ENCODE results near the gene CPNE5. TPM values are rescaled to one million over a fixed set of nuclear protein-coding genes. Genes with fewer than 3 reads are reported as not detected.

The CPNE5 gene
- total and polyA plus RNA-seq, 9 of the 15 experiments (the other 6 are each of a cell fraction or from before 2014, with no cell fraction given) = 0.14 to 1.0 (median 0.46) TPM; not detected in 2

GRCh38 chr6:36745283-36745682 lies 94.0 kb downstream of the CPNE5 start:
- no peak overlapping the region for H2AFZ ChIP-seq (ENCODE audit: low read depth, low read length)
- 29% methylated on average over 12 of the region's 12 CpGs for WGBS (ENCODE audit: insufficient coverage, low coverage, missing lambda C conversion rate)
- no peak for TF ChIP-seq SNAPC5 (CRISPR knock-in tag; IDR thresholded peaks at IDR 0.05)
- TF ChIP-seq, protein P1, sequence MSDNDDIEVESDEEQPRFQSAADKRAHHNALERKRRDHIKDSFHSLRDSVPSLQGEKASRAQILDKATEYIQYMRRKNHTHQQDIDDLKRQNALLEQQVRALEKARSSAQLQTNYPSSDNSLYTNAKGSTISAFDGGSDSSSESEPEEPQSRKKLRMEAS (CRISPR knock-in tag; IDR thresholded peaks at IDR 0.05) = 0 out of 2 replicates have a peak, but pooled peaks have one; percentile 1
- peaks cover 10% of the 10 kb centered on the region for H4K20me1 ChIP-seq (replicated peaks; ENCODE audit: control insufficient read depth, insufficient read depth, low read length)
- H3K9me3 ChIP-seq (replicated peaks; ENCODE audit: control insufficient read depth, insufficient read depth, low read depth, low read length) = no peaks in the 10 kb centered on the region
- intact Hi-C loops (cut with micrococcal nuclease) = no loop called here
- no peak for DNase-seq (ENCODE audit: extremely low read depth in 1 of 4, low spot score in 3 of 4)
- no peak for ATAC-seq
- no peak overlapping the region for H3K4me3 ChIP-seq
- POLR2A ChIA-PET = interaction anchor here (0.6 to 1.6 kb wide), 2 partner anchors 137 to 212 kb away, joined by 3 to 5 read pairs; no protein-coding TSS in a partner anchor
- H3K4me2 ChIP-seq (ENCODE audit: insufficient read depth, low read length) = no peak overlapping the region
- H3K9me1 ChIP-seq (ENCODE audit: control insufficient read depth, insufficient read depth, low read length) = no peaks in the 10 kb centered on the region
- peaks cover 0 to 15% of the 10 kb centered on the region in 2 experiments; a peak in 4 of 5 replicates for H3K4me1 ChIP-seq (replicated peaks in 1 of 2; ENCODE audit: control insufficient read depth in 2 of 2, insufficient read depth in 2 of 2, low read length in 2 of 2)
- H3K27ac ChIP-seq (ENCODE audit: extremely low read depth, low read depth, low read length) = no peak overlapping the region
- no peak for FAIRE-seq
- in situ Hi-C loops (cut with MboI) = no loop called here
- CTCF ChIA-PET (ENCODE audit: low intra/inter-chr PET ratio) = no interaction called here
- H3K9ac ChIP-seq (ENCODE audit: insufficient read depth in 1 of 2, low read depth in 2 of 2, low read length in 2 of 2) = no peak overlapping the region
- no peaks in the 10 kb centered on the region for H3K36me3 ChIP-seq (ENCODE audit: control insufficient read depth, insufficient read depth, low read length)
- no TSS peak for BruUV-seq (replicated peaks)
- no peaks in the 10 kb centered on the region for H3K79me2 ChIP-seq (ENCODE audit: control insufficient read depth, insufficient read depth, low read length)
- peaks cover 23 to 70% of the 10 kb centered on the region in 2 experiments; a peak in 4 of 5 replicates for H3K27me3 ChIP-seq (ENCODE audit: control insufficient read depth in 2 of 2, insufficient read depth in 2 of 2, low read length in 2 of 2)

DNA sequence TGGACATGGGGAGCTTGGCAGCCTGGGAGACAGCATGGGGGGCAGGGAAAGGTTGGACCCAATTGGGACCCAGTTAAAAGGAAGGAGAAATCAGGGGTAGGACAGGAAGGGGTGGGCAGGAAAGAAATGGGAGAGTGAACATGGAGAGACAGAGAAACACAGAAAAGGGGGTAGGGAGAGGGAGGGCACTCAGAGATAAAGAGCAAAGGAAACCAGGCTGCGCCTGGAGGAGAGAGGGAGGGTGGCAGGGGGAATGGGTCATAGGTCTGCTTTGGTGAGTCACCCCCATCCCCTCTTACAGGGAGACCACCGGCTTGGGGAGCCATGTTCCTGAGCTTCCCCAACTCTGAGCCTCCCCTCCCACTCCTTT lies 95.0 kb downstream of the CPNE5 start:
- POLR2A ChIA-PET = interaction anchor here (1.3 to 1.6 kb wide), 2 partner anchors 14 to 136 kb away, joined by 3 to 5 read pairs; no protein-coding TSS in a partner anchor
- no peaks in the 10 kb centered on the region for H3K9me1 ChIP-seq (ENCODE audit: control insufficient read depth, insufficient read depth, low read length)
- 8% methylated on average over 2 of the region's 2 CpGs for WGBS (ENCODE audit: insufficient coverage, low coverage, missing lambda C conversion rate)
- peaks cover 25 to 78% of the 10 kb centered on the region in 2 experiments; a peak in 4 of 5 replicates for H3K27me3 ChIP-seq (ENCODE audit: control insufficient read depth in 2 of 2, insufficient read depth in 2 of 2, low read length in 2 of 2)
- H3K9ac ChIP-seq (ENCODE audit: insufficient read depth in 1 of 2, low read depth in 2 of 2, low read length in 2 of 2) = 0 out of 4 replicates have a peak overlapping the region, but pooled peaks of 1 of the 2 experiments have one; percentile 28
- intact Hi-C loops (cut with micrococcal nuclease) = no loop called here
- H3K4me3 ChIP-seq = no peak overlapping the region
- H3K27ac ChIP-seq (ENCODE audit: extremely low read depth, low read depth, low read length) = no peak overlapping the region
- no peaks in the 10 kb centered on the region for H3K9me3 ChIP-seq (replicated peaks; ENCODE audit: control insufficient read depth, insufficient read depth, low read depth, low read length)
- FAIRE-seq (no peak), ATAC-seq (no peak), DNase-seq (ENCODE audit: extremely low read depth in 1 of 4, low spot score in 3 of 4) (no peak)
- H3K4me2 ChIP-seq (ENCODE audit: insufficient read depth, low read length) = no peak overlapping the region
- no peaks in the 10 kb centered on the region for H3K36me3 ChIP-seq (ENCODE audit: control insufficient read depth, insufficient read depth, low read length)
- in situ Hi-C loops (cut with MboI) = no loop called here
- no peak overlapping the region for H2AFZ ChIP-seq (ENCODE audit: low read depth, low read length)
- TF ChIP-seq RFX5 (IDR thresholded peaks at IDR 0.05; ENCODE audit: low read depth, low read length) = no peak
- TF ChIP-seq, protein P2, sequence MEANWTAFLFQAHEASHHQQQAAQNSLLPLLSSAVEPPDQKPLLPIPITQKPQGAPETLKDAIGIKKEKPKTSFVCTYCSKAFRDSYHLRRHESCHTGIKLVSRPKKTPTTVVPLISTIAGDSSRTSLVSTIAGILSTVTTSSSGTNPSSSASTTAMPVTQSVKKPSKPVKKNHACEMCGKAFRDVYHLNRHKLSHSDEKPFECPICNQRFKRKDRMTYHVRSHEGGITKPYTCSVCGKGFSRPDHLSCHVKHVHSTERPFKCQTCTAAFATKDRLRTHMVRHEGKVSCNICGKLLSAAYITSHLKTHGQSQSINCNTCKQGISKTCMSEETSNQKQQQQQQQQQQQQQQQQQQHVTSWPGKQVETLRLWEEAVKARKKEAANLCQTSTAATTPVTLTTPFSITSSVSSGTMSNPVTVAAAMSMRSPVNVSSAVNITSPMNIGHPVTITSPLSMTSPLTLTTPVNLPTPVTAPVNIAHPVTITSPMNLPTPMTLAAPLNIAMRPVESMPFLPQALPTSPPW (CRISPR knock-in tag; IDR thresholded peaks at IDR 0.05) = 0 out of 2 replicates have a peak, but pooled peaks have one; percentile 20
- CTCF ChIA-PET (ENCODE audit: low intra/inter-chr PET ratio) = interaction anchor here (0.5 kb wide), 1 partner anchor 171 kb away, joined by 3 read pairs; no protein-coding TSS in a partner anchor
- no peaks in the 10 kb centered on the region for H3K79me2 ChIP-seq (ENCODE audit: control insufficient read depth, insufficient read depth, low read length)
- H3K4me1 ChIP-seq (replicated peaks in 1 of 2; ENCODE audit: control insufficient read depth in 2 of 2, insufficient read depth in 2 of 2, low read length in 2 of 2) = peaks cover 0 to 15% of the 10 kb centered on the region in 2 experiments; a peak in 4 of 5 replicates
- BruUV-seq (replicated peaks) = no TSS peak
- H4K20me1 ChIP-seq (replicated peaks; ENCODE audit: control insufficient read depth, insufficient read depth, low read length) = peaks cover 10% of the 10 kb centered on the region
